Measurements from ENCODE around the gene LRP2. TPM values are rescaled to one million over a fixed set of nuclear protein-coding genes. Genes with fewer than 3 reads are reported as not detected.
"Not testable (repeated sequence)": the region's sequence is repeated elsewhere in the genome, so short reads cannot be mapped to it uniquely, and the experiment has no call there.

LRP2 gene
- total RNA-seq, 3 donors from 2014 or later (not counting 1 experiment from before 2014, with no cell fraction given), result not detected

GRCh38 chr2:169304689-169305088, 57.6 kb downstream of the LRP2 start:
- H3K36me3 Mint-ChIP-seq; intact Hi-C loops (cut with micrococcal nuclease); H3K27ac Mint-ChIP-seq; H3K27me3 ChIP-seq (ENCODE audit: control insufficient read depth, insufficient read depth, low read length); ATAC-seq; H3K36me3 ChIP-seq (ENCODE audit: control insufficient read depth, insufficient read depth, low read length); H3K4me3 ChIP-seq (ENCODE audit: low read length); H3K9me3 ChIP-seq (ENCODE audit: control insufficient read depth, insufficient read depth, low read length); H3K4me1 ChIP-seq (ENCODE audit: control insufficient read depth, insufficient read depth, low read length); H3K27ac ChIP-seq (ENCODE audit: low read length); H3K4me1 Mint-ChIP-seq; H3K9me3 Mint-ChIP-seq; DNase-seq; H3K4me3 Mint-ChIP-seq: not testable (repeated sequence)
- 86% methylated on average over 1 of the region's 4 CpGs for WGBS (ENCODE audit: insufficient coverage)
- peaks cover 4 to 15% of the 10 kb centered on the region in 2 donors for H3K27me3 Mint-ChIP-seq (ENCODE audit: low read depth in 2 of 2)

DNA sequence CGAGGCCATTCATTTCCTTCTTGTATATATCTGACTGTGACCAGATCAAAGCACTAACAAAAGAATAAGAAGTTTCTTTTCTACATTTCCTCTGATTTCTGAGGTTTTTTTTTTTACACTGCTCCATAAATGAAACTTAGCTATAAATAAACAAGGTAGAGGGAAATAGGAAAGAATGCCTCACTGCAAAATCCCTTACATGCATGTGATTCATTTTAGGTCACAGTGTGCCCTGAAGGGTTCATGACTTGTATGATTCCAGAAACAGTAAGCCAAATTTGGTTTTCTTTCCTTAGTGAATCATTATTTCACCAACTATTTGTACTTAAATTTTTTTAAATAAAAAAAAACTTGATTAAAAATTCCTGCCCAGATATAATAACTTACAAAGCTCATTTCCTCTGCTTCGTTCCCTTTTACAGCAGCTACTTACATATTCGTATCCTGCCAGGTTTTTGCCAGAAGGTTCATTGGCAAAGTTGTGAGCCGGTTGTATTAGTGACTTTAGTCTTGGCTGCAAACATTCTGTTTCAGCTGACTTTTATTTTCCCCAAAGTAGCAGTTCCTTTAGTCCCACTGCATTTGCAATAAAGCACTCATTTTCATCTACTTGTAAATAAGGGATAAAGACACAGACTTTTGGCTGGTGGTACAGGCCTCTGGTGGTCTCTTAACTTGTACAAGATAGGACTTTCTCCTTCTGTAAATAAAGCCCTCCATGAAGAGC, 58.6 kb downstream of the LRP2 start:
- H3K9me3 ChIP-seq (ENCODE audit: control insufficient read depth, insufficient read depth, low read length), result no peaks in the 10 kb centered on the region
- Mint-ChIP-seq H3K27ac (no peak overlapping the region), H3K27me3 (ENCODE audit: low read depth in 2 of 2) (peaks cover 4 to 17% of the 10 kb centered on the region in 2 donors), H3K9me3 (no peaks in the 10 kb centered on the region), H3K4me3 (no peak overlapping the region), H3K4me1 (no peaks in the 10 kb centered on the region), H3K36me3 (no peaks in the 10 kb centered on the region)
- no peak for ATAC-seq
- 73% methylated on average over 4 of the region's 4 CpGs for WGBS (ENCODE audit: insufficient coverage)
- no peaks in the 10 kb centered on the region for H3K36me3 ChIP-seq (ENCODE audit: control insufficient read depth, insufficient read depth, low read length)
- H3K4me3 ChIP-seq (ENCODE audit: low read length), result no peak overlapping the region
- H3K27me3 ChIP-seq (ENCODE audit: control insufficient read depth, insufficient read depth, low read length), result no peaks in the 10 kb centered on the region
- no peak overlapping the region for H3K27ac ChIP-seq (ENCODE audit: low read length)
- intact Hi-C loops (cut with micrococcal nuclease), result no loop called here
- no peak for TF ChIP-seq CTCF (IDR thresholded peaks at IDR 0.05)
- no peaks in the 10 kb centered on the region for H3K4me1 ChIP-seq (ENCODE audit: control insufficient read depth, insufficient read depth, low read length)
- DNase-seq, result no peak

DNA sequence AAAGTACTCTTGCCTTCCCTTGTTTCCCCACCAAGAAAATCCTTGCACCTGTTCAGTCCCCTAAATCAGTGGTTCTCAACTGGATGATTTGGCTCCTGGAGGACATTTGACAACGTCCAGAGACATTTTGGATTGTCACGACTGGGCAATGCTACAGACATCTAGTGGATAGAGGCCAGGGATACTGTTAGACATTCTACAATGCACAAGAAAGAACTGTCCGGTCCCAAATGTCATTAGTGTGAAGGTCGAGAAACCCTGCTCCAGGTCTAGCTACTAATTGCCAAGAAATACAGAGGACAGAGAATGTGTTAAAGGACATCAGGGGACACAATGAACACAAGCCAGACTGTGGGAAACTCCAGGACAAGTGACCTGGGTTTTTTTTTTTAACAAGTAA, 60.0 kb downstream of the LRP2 start:
- H3K36me3 ChIP-seq (ENCODE audit: control insufficient read depth, insufficient read depth, low read length), result no peaks in the 10 kb centered on the region
- H3K9me3 ChIP-seq (ENCODE audit: control insufficient read depth, insufficient read depth, low read length), result no peaks in the 10 kb centered on the region
- ATAC-seq (no peak), DNase-seq (no peak)
- Mint-ChIP-seq H3K27ac (no peak overlapping the region), H3K4me1 (no peaks in the 10 kb centered on the region), H3K9me3 (no peaks in the 10 kb centered on the region), H3K4me3 (no peak overlapping the region), H3K27me3 (ENCODE audit: low read depth in 2 of 2) (peaks cover 10 to 30% of the 10 kb centered on the region in 2 donors), H3K36me3 (no peaks in the 10 kb centered on the region)
- H3K4me3 ChIP-seq (ENCODE audit: low read length), result no peak overlapping the region
- no peak overlapping the region for H3K27ac ChIP-seq (ENCODE audit: low read length)
- WGBS (ENCODE audit: insufficient coverage), result 69% methylated on average over 4 of the region's 4 CpGs
- H3K4me1 ChIP-seq (ENCODE audit: control insufficient read depth, insufficient read depth, low read length), result no peaks in the 10 kb centered on the region
- no peaks in the 10 kb centered on the region for H3K27me3 ChIP-seq (ENCODE audit: control insufficient read depth, insufficient read depth, low read length)
- TF ChIP-seq CTCF (IDR thresholded peaks at IDR 0.05), result no peak
- intact Hi-C loops (cut with micrococcal nuclease), result no loop called here

DNA sequence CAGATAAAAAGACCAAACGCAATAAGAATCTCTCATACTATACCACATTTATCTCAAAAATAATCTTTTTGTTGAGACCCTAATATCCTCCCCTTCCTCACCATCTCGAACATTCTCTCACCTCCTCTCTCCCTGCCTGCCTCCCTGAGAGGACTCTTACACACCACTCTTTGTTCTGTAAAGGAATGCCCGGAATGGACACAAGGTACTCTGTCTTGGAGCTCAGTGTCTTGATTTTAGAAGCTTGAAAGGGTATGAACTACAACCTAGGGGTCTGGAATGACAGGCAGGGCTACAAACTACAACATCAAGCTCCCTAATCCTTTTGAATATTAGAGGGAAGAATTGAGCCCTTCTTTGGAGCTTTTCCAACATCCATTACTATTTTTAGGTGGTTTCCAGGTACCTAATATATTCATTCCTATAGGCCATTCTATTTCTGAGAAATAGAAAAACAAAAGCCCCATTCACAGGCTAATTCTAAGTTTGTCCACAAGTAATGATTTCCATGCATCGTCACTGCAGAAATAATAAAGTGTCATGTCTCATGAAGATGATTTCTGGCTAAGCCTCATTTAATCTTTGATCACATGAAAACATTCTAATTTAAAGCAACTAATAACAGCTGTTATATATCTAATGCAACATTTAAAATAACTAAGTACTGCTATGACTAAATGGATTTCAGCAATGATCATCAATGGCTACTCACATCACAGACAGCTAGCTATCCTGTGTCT, 60.6 kb downstream of the LRP2 start:
- H3K27me3 ChIP-seq (ENCODE audit: control insufficient read depth, insufficient read depth, low read length), result no peaks in the 10 kb centered on the region
- H3K36me3 Mint-ChIP-seq, result no peaks in the 10 kb centered on the region
- no peaks in the 10 kb centered on the region for H3K36me3 ChIP-seq (ENCODE audit: control insufficient read depth, insufficient read depth, low read length)
- H3K4me3 ChIP-seq (ENCODE audit: low read length), result no peak overlapping the region
- H3K4me1 ChIP-seq (ENCODE audit: control insufficient read depth, insufficient read depth, low read length), result no peaks in the 10 kb centered on the region
- H3K9me3 ChIP-seq (ENCODE audit: control insufficient read depth, insufficient read depth, low read length), result no peaks in the 10 kb centered on the region
- TF ChIP-seq CTCF (IDR thresholded peaks at IDR 0.05), result no peak
- H3K9me3 Mint-ChIP-seq, result no peaks in the 10 kb centered on the region
- intact Hi-C loops (cut with micrococcal nuclease), result no loop called here
- no peak overlapping the region for H3K4me3 Mint-ChIP-seq
- no peaks in the 10 kb centered on the region for H3K4me1 Mint-ChIP-seq
- 79% methylated on average over 3 of the region's 4 CpGs for WGBS (ENCODE audit: insufficient coverage)
- H3K27me3 Mint-ChIP-seq (ENCODE audit: low read depth in 2 of 2), result peaks cover 11 to 30% of the 10 kb centered on the region in 2 donors
- H3K27ac Mint-ChIP-seq, result no peak overlapping the region
- H3K27ac ChIP-seq (ENCODE audit: low read length), result no peak overlapping the region
- ATAC-seq, result no peak
- DNase-seq, result no peak

Measured in natural killer cell (primary cell).